Activated CD4-positive, alpha-beta T cell treated with anti-CD3 and anti-CD28 coated beads, Interleukin-10, Interleukin-2, amounts not matched to agents 100 ng/mL and 50 ng/mL, durations not matched to agents 16 hours and 8 hours (primary cell): ENCODE data around the gene KCMF1.
A peak's percentile ranks its signal among the peaks of the same experiment; 100 is the strongest.

Experiments used
- DNase-seq: peaks from one replicate; pipeline ENCODE4 v3.0.0-alpha.2; 2020

Gene KCMF1

GRCh38 chr2:85032621-85033020, 61.7 kb downstream of the KCMF1 start:
- no peak for DNase-seq

DNA sequence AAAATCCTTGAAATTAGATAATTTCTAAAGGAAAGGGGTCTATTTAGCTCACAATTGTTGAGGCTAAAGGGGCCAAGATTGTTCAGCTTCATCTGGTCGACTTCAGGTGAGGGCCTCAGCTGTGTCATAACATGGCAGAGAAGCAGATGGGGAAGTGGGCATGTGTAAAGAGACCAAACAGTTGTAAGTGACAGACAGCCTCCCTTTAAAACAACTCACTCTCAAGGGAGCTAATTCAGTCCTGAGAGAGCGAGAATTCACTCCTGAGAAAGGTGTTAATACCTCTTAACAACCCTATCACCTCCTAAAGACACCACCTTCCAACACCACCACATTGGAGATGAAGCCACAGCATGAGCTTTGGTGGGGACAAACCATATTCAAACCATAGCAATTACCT, 62.4 kb downstream of the KCMF1 start:
- DNase-seq = no peak

DNA sequence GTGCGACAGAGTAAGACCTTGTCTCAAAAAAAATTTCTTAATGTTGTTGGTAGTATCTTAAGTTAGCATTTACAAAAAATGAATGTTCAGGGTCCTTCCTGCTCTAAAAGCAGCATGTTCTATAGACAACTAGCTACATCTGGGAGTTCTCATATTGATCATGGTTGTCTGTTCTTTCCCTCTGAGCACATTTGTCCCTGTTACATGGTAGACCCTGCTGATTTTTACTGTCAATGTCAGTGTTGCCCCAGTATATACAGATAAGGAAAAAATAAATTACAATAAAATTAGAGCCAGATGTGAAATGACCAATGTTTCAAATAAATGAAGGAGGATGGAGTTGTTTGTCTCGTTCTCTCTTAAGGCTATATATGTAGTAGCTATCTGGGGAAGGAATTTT, 63.2 kb downstream of the KCMF1 start:
- DNase-seq = no peak

GRCh38 chr2:85037622-85038021, 66.7 kb downstream of the KCMF1 start:
- DNase-seq = no peak

DNA sequence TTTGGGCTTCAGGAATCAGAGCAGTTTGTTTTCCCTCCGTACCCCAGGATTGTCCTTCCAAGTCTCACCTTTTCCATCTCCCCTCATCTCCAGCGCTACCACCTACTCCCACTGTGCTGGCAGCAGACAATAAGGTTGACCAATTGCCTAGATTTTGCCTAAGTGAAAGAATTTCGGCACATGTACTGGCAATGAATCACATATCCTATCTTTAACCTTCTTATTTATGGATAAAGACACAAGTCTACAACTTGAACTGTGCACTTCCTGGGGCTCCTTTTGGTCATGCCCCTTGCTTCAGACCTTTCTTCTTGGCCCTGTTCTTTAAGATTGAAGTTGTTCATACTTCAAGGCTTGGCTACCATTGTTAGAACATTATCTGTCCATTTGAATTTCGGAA, 71.4 kb downstream of the KCMF1 start:
- DNase-seq = no peak

DNA sequence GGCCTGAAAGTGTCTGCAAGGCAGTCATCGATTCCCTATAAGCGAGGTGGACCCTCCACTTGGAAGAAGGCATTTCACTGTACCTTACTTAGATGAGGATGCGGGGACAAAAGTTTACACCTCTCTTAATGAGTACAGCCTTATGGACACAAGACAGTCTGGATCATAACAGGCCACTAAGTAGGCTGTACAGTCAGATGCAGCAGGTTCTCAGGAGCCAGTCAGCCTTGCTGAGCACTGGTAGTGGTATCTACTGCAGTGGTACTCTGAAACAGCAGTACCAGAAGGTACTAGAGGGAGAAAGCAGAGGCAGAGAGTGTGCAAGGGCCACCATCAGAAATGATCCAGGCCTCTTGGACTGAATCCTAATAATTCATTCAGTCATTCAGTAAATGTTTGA, 77.6 kb downstream of the KCMF1 start:
- no peak for DNase-seq

DNA sequence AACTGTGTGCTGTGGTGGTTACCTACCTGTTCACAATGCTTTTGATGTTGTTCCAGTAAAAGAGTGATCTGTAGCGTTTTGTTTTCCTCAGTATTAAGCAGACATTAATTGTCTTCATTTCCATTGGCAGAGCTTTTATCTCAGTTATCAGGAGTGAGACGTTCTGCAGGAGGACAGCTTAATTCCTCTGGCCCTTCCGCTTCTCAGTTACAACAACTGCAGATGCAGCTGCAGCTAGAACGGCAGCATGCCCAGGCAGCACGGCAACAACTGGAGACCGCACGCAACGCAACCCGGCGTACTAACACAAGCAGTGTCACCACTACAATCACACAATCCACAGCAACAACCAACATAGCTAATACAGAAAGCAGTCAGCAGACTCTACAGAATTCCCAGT, 78.3 kb downstream of the KCMF1 start:
- DNase-seq = no peak

DNA sequence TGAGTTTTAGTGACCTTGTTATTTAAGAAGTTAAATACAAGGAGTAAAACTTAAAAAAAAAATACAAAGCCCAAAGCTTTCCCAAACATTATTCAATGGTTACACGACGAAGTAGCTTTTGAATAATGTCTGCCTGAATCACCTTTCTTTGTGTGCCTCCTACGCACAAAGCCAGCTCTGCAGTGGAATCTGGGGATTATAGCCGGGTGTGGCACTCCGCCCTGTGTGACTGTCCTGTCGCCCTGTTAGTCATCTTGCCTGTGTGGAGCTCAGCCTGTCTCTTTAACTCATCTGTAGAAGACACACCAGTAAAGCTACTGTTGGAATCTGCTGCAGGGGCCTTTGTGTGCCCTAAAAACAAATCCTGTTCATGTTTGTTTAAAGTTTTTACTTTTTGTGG, 82.8 kb downstream of the KCMF1 start:
- DNase-seq = peak; percentile 8

DNA sequence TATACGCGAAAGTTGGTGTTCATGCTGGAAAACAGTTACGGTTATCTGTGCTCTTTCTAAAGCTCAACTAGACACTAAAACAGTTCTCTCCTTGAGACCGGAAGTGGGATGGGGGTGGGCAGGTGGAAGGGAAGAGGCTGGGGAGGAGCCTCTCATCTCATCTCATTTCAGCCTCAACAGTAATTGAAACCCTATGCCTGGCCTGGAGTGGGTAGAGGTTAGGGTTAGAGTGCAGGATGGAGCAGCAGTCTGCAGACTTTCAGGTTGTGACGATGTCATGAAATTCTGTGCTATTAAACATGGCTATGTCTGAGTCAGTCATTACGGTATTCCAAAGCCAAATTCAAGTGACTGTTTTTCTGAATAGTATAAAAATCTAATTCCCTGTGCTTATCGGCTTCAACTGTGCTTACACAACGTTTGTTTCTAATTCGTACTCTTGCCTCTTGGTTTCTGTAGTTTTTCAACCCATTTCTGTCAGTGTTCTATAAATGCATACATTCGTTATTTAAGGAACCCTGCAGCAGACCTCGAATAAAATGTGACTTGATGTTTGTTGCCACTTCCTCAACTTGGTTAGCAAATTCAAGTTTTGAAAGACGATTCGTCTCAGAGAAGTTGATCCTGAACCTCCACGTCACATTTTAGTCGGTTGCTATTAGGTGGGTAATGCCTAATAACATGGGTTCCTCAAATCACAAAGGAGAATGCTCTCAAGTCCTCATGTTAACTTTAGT, 86.4 kb downstream of the KCMF1 start:
- DNase-seq = peak; percentile 16

GRCh38 chr2:85061896-85062295, 90.9 kb downstream of the KCMF1 start:
- no peak for DNase-seq

DNA sequence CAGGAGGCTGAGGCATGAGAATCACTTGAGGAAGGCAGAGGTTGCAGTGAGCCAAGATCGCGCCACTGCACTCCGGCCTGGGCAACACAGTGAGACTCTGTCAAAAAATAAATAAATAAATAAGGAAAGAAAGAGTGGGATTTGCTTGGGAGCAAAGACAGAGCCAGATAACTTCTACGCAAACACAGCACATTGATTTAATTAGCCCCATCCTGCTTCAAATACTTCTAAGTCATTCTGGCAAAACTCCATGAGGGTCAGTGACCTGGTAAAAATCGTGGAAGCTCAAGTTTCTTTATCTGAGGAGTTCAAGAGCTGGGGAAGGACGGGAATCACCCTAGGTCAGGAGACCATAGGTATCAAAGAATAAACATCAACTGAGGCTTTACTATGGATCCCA, 91.6 kb downstream of the KCMF1 start:
- no peak for DNase-seq

- no peak for DNase-seq
Measured at GRCh38 chr2:85063981-85064599, 93.1 kb downstream of the KCMF1 start.

DNA sequence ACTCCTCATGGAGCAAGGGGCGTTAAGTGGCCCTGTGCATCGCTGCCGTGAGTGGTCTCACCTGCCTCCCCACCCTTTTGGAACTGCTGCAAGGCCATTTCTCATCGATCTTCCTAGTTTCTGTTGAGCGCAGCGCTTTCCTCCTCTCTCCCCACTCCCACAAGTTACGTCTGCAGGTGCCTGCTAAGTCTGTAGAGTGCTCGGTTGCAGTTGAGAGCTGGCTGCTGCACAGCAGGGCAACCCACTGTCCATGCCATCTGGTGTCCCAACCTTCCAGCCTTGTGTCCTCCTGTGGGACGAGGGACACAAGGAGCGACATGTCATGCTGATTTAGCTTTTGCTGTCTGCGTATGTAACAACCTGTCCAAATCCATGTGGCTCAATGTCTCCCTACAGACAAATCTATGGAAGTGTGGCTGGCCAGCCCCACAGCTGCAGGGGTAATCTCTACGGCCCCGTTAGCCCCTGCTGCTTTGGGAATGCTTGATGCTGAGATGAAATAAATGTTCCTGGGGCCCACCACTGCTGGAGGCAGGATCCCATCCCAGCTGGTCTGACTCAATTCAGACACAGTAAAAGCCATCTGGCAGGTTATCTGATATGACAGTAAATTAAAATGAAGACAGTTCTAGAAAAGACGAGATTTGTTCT, 94.1 kb downstream of the KCMF1 start:
- DNase-seq = no peak

- DNase-seq = no peak
Measured at GRCh38 chr2:85066006-85066740, 95.2 kb downstream of the KCMF1 start.

DNA sequence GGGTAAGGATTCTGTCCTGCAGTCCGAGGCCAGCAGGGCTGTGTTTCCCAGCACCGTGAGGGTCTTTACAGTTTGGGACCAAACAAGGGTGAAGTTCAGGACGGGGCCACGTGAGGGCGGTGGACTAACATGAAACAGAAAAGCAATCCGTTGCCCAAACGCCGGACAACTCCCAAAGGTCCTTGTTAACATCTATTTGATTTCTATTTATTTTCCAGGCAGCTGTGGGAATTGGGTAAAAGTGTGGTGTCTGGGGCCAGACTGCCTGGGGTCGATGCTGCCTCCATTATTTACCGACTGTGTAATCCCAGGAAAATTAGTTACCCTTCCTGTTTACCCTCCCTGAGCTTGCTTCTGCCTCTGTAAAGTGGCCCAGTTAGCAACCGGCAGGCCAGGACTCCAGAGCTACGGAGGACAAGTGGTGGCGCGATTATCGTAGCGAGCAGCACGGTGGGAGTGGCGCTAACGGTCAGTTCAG, 96.0 kb downstream of the KCMF1 start:
- peak; percentile 55 for DNase-seq

DNA sequence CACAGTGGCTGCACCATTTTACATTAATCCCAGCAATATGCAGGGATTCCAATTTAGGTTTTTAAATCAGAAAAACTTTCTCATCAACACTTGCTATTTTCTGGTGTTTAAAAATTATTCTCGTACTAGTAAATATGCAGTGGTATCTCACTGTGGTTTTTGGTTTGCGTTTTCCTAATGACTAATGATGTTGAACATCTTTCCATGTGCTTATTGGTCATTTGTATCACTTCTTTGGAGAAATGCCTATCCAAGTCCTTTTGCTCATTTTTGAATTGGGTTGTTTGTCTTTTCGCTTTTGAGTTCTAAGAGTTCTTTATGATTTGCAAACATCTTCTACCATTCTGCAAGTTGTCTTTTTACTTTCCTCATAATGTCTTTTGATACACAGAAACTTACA, 100.1 kb downstream of the KCMF1 start:
- no peak for DNase-seq

DNA sequence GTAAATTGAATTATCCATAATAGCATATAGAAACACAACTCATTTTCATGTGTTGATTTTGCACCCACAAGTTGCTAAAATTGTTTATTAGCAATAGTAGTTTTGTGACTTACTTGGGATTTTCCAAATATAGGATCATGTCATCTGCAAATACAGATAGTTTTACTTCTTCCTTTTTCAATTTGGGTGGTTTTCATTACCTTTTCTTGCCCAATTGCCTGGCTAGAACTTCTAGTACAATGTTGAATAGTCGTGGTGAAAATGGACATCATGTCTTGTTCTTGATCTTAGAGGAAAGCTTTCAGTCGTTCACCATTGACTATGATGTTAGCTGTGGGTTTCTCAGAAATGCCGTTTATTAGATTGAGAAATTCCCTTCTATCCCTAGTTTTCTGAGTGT, 102.1 kb downstream of the KCMF1 start:
- no peak for DNase-seq

DNA sequence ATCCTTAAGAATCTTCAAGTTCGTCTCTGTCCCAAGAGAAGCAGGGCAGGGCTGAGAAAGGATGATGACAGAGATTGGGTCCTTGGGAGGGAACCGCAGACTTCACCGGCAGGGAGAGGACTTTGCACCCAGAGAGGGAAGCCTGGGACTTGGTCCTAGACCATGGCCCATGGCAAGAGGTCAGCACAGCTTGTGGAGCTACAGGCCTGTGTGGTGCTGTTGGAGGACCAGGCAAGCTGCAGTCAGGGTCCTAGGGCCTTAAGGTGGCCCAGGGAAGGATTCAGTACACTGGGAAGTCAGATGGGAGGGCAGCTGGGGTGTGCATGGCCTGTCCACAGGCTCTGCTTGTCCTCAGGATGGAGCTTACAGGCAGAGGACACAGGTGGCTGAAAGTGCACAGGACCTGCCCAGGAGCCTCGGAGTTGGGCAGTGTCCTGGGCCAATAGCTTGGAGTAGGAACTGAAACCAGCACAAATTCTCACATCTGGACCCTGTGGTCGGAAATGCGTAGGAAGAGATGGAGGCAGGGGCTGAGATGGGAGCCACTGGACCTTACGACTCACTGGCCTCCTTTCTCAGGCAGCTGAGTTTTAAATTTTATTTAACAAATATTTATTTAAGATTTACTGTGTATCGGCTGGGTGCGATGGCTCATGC, 105.8 kb downstream of the KCMF1 start:
- DNase-seq = no peak

DNA sequence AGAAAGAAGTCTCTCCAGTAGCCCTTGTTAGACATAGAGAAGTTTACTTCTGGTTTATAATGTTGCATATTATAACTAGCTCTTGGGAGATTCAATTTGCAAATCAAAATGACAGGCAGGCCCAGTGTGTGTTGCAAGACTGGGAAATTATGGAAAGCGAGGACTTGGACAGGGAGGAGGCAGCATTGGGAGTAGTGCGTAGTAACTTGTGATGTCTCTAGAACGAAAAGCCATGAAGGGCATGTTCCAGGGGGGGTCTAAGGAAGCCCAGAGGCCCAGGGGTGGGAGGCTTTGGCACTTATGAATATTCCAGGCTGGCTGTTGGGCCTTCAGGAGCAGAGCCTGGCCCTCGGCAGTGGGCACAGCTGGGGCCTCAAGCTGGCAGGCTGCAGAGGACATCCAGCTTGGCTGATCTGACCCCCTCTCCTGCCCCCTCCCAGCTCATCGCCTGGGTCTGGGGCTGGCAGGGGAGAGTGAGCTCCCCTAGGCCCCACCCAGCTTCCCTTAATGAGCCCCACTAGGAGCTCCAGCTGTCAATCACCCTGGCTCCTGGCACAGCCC, 107.0 kb downstream of the KCMF1 start:
- DNase-seq = no peak

DNA sequence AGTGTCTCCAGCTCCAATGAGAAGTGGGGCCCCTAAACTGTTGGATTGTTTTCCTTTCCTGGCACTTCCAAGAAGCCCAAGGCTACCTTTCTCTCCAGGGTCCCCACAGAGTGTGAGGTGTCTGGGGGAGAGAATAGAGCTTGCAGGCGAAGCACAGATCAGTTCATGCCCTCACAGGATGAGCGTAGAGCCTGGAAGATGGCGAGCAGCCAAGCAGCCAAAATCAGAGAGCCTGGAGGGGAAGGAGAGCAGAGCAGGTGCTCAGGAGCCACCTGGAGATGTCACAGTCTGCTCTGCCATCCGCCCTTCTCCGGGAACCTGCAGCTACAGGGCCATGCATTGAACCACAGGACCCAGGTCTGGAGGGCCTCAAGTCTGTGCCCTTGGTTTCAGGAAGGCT, 107.6 kb downstream of the KCMF1 start:
- DNase-seq = no peak

GRCh38 chr2:85083092-85083491, 112.1 kb downstream of the KCMF1 start:
- DNase-seq = no peak

DNA sequence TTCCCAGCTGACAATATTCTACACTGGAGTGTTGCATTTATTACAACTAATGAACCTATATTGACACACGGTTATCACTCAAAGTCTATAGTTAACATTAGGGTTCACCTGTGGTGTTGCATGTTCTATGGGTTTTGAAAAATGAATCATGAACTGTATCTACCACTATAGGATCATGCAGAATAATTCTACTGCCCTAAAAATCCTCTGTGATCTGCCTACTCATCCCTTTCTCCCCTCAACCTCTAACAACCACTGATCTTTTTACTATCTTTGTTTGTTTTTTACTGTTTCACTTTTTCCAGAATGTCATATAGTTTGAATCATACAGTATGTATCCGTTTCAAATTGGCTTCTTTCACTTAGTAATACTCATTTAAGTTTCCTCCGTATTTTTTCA, 114.6 kb downstream of the KCMF1 start:
- no peak for DNase-seq

- no peak for DNase-seq
Measured at GRCh38 chr2:85087541-85087940, 116.6 kb downstream of the KCMF1 start.
